ENCODE data around the gene MAP3K19. TPM values are rescaled to one million over a fixed set of nuclear protein-coding genes. Genes with fewer than 3 reads are reported as not detected.
"Not testable (repeated sequence)": the region's sequence is repeated elsewhere in the genome, so short reads cannot be mapped to it uniquely, and the experiment has no call there.

The MAP3K19 gene
- total RNA-seq, 1 donor: not detected

DNA sequence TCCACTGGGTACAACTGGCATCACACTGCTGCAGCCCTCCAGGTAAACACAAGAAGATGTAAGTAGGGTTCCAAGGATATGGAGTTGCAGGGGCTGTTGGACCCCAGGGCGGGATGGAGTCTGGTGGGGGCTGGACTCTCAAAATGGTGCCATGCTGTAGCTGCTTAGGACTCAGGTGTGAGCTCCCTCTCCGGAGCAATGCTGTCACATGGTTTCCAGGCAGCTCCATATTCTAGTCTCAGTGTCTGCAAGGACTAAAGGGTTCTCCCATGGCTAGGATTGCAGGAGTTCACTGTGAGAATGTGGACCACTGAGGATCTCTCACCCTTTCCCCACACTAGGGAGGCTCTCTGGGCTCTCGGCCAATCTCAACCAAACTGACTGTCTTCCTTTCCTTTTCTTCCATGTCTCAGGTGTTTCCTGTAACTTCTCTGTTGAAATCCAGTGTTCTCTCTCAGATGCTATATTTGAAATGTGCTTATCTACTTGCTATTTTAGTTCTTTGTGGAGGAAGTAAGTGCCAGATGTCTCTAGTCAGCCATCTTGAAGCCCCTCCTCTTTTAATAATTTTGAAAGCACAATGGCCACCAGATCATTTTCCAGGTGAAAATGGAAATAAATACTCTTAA is 71.1 kb downstream of the MAP3K19 start:
- Histone ChIP-seq H3K4me3 (ENCODE audit: low read length) (no peak overlapping the region), H3K4me1 (ENCODE audit: insufficient read depth, low read length) (no peaks in the 10 kb centered on the region), H3K27me3 (ENCODE audit: insufficient read depth, low read length) (no peaks in the 10 kb centered on the region), H3K9me3 (ENCODE audit: low read depth, low read length) (peaks cover 20% of the 10 kb centered on the region)

DNA sequence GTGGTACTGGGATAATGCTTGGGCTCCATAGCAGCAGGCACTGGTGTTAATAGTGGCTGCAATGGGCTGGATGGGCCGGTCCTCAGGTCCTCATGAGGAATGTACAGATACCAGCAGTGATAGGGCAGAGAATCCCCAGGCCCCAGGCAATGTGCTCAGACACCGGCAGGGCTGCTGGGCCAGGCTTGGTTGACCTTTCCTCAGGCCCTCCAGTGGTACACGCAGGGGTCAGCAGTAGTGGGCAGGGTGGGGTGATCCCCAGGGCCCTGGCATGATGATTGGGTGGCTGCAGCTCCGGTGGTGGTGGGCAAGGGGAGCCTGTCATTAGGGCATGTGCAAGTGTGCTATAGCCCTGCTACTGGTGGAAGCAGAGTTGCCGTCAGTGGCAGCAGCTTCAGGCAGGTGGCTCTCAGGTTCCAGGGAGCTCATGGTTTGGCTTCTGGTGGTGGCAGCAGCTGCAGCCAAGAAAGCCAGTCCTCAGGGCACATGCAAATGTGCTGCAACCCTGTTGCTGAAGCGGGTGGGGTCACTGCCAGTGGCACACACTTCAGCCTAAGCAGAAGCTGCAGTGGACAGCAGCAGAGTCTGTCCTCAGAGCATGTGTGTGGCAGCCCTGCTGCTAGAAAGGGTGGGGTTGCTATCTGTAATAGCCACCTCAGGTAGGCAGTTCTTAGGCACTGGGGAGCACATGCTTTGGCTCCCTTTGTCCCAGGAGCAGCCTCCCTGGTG is 71.8 kb downstream of the MAP3K19 start:
- Histone ChIP-seq H3K9me3 (ENCODE audit: low read depth, low read length) (peaks cover 20% of the 10 kb centered on the region), H3K4me3 (ENCODE audit: low read length) (no peak overlapping the region), H3K27me3 (ENCODE audit: insufficient read depth, low read length) (no peaks in the 10 kb centered on the region), H3K4me1 (ENCODE audit: insufficient read depth, low read length) (no peaks in the 10 kb centered on the region)

DNA sequence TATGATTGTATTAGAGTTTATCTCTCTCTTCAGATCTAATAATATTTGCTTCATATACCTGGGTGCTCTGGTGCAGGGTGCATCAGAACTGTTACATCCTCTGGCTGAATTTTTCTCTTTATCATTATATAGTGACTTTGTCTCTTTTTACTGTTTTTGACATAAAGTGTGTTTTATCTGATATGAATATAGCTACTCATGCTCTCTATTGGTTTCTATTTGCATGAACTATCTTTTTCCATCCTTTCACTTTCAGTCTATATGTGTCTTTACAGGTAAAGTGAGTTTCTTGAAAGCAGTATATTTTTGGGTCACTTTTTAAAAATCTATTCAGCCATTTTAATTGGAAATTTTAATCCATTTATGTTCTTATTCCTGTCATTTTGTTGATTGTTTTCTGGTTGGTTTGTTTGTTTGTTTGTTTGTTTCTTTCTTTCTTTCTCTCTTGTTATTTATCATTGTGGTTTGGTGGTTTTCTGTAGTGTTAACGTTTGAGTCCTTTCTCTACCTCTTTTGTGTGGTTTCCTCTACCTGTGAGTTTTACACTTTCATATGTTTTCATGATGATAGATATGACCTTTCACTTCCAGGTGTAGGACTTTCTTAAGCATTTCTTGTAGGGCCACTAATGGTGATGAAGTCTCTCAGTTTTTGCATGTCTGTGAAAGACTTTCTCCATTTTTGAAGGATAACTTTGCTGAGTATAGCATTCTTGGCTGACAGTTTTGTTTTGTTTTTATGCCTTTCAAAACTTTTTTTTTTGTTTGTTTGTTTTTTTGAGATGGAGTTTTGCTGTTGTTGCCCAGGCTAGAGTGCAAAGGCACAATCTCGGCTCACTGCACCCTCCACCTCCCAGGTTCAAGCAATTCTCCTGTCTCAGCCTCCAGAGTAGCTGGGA is 73.8 kb downstream of the MAP3K19 start:
- no peak overlapping the region for H3K4me3 ChIP-seq (ENCODE audit: low read length)

DNA sequence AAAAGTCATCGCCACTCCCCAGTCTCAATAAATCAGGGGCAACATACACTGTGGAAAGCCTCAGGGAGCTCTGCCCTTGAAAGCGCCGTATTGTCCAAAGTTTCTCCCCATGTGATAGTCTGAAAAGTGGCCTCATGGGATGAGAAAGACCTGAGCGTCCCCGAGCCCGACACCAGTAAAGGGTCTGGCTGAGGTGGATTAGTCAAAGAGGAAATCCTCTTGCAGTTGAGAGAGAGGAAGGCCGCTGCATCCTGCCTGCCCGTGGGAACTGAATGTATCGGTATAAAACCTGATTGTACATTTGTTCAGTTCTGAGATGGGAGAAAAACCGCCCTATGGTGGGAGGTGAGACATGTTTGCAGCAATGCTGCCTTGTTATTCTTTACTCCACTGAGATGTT is 80.1 kb downstream of the MAP3K19 start:
- H3K4me1 ChIP-seq (ENCODE audit: insufficient read depth, low read length); H3K27me3 ChIP-seq (ENCODE audit: insufficient read depth, low read length); H3K4me3 ChIP-seq (ENCODE audit: low read length); H3K9me3 ChIP-seq (ENCODE audit: low read depth, low read length): not testable (repeated sequence)

More for the DNA sequence above, 73.8 kb downstream of the MAP3K19 start:
- Histone ChIP-seq H3K27me3 (ENCODE audit: insufficient read depth, low read length) (no peaks in the 10 kb centered on the region), H3K9me3 (ENCODE audit: low read depth, low read length) (peaks cover 20% of the 10 kb centered on the region), H3K4me1 (ENCODE audit: insufficient read depth, low read length) (no peaks in the 10 kb centered on the region)

DNA sequence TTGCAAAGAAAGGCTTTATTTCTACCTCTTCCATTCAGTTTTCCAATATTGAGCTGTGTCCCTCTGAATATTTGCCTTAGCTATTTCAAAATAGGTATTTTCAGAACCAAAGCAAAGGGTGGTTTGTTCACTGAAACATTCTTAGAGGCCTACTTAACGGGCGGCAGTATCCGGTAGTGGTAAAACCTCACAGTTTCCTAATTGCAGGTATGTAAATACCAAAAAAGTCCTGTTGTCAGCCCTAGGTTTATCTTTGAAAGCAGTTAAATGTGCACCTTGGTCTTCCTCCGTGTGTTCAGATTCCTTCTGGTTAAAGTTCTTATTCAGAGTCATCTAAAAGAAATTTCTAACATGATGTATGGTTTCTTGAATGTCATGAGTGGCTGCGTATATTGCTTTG is 89.8 kb downstream of the MAP3K19 start:
- H3K4me1 ChIP-seq (ENCODE audit: insufficient read depth, low read length): no peaks in the 10 kb centered on the region
- H3K4me3 ChIP-seq (ENCODE audit: low read length): no peak overlapping the region
- H3K9me3 ChIP-seq (ENCODE audit: low read depth, low read length): no peaks in the 10 kb centered on the region
- H3K27me3 ChIP-seq (ENCODE audit: insufficient read depth, low read length): no peaks in the 10 kb centered on the region

DNA sequence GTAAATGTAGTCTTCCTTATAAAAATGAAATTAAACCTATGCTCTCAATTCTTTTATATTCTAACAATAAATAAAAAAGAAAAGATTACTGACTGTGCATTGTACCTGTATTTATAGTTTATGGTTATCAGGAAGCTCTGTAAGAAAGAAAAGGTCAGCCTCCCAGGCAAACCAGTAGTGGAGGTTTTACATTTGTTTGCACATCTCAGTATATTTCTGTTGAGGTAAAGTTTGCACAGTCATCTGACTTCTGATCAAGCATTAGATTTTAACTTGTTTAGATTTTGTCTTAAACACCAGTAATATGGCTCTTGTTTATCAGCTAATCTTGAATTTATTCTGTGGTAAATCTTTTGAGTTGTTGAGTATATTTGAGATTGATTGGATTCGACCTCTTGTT is 91.5 kb downstream of the MAP3K19 start:
- H3K4me3 ChIP-seq (ENCODE audit: low read length): no peak overlapping the region
- H3K9me3 ChIP-seq (ENCODE audit: low read depth, low read length): no peaks in the 10 kb centered on the region
- H3K4me1 ChIP-seq (ENCODE audit: insufficient read depth, low read length): no peaks in the 10 kb centered on the region
- no peaks in the 10 kb centered on the region for H3K27me3 ChIP-seq (ENCODE audit: insufficient read depth, low read length)

DNA sequence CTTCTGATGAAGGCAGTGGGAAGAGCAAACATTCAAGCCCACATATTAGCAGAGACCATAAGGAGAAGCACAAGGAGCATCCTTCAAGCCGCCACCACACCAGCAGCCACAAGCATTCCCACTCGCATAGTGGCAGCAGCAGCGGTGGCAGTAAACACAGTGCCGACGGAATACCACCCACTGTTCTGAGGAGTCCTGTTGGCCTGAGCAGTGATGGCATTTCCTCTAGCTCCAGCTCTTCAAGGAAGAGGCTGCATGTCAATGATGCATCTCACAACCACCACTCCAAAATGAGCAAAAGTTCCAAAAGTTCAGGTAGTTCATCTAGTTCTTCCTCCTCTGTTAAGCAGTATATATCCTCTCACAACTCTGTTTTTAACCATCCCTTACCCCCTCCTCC is 93.2 kb downstream of the MAP3K19 start:
- no peak overlapping the region for H3K4me3 ChIP-seq (ENCODE audit: low read length)
- H3K9me3 ChIP-seq (ENCODE audit: low read depth, low read length): no peaks in the 10 kb centered on the region
- peaks cover 4% of the 10 kb centered on the region for H3K4me1 ChIP-seq (ENCODE audit: insufficient read depth, low read length)
- no peaks in the 10 kb centered on the region for H3K27me3 ChIP-seq (ENCODE audit: insufficient read depth, low read length)

DNA sequence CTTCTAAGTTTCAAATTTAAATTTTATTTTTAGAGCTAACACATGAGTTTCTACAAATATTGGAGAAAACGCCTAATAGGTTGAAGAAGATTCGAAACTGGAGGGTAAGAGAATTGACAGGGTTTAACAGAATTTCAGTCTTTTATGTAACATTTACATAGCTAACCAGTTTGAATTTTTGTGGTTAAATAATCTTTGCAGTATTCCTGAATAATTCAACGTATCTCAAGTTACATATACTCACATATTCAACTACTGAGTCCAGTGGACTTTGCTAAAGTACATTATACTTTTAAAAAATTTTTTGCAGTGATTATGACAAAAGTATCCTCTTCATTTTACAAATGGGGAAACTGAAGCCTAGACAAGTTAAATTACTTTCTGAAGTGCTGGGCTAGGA is 94.6 kb downstream of the MAP3K19 start:
- H3K4me3 ChIP-seq (ENCODE audit: low read length): no peak overlapping the region
- H3K9me3 ChIP-seq (ENCODE audit: low read depth, low read length): no peaks in the 10 kb centered on the region
- H3K27me3 ChIP-seq (ENCODE audit: insufficient read depth, low read length): no peaks in the 10 kb centered on the region
- peaks cover 4% of the 10 kb centered on the region for H3K4me1 ChIP-seq (ENCODE audit: insufficient read depth, low read length)

DNA sequence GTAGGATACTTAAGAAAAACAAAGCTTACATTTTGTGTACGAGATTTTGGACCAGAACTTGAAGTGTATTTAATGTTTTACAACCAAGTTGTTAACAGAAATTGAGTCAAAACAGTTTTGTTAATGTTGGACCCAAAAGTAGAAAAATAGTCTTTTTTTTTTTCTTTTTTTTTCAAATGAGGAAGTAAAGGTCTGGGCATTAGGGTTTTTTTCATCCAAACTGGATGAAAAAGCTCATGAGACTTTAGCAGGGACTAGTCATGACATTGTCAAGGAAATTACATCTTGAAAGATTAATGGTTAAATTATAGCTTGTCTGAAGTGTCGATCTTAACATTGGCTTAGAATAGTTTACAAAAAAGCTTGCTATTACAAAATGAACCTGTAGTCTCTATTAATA is 96.4 kb downstream of the MAP3K19 start:
- H3K9me3 ChIP-seq (ENCODE audit: low read depth, low read length): no peaks in the 10 kb centered on the region
- peaks cover 4% of the 10 kb centered on the region for H3K4me1 ChIP-seq (ENCODE audit: insufficient read depth, low read length)
- no peaks in the 10 kb centered on the region for H3K27me3 ChIP-seq (ENCODE audit: insufficient read depth, low read length)
- H3K4me3 ChIP-seq (ENCODE audit: low read length): no peak overlapping the region

DNA sequence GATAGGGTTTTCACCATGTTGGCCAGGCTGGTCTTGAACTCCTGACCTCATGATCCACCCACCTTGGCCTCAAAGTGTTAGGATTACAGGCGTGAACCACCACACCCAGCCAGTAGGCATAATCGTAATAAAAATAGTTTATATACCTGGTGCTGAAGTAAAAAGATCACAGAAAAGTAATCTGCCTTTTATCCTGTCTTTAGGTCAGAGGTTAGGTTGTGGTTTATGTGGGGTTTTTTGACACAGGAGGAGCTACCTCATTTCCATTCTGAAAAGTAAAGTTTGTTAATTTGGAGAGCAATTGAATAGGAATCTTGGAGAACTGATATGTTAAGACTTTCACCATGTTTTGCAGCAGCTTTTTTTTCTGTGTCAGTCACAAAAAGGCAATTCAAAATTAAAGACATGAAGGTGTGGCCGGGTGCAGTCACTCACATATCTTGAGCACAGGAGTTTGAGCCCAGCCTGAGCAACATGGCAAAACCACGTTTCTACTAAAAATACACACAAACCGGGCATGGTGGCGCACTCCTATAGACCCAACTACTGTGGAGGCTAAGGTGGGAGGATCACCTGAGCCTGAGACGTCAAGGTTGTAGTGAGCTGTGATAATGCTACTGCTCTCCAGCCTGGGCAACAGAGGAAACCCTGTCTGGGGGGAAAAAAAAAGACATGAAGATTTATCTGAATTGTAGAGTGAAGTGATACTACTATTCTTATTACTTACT is 97.1 kb downstream of the MAP3K19 start:
- H3K27me3 ChIP-seq (ENCODE audit: insufficient read depth, low read length): no peaks in the 10 kb centered on the region
- H3K9me3 ChIP-seq (ENCODE audit: low read depth, low read length): no peaks in the 10 kb centered on the region
- H3K4me1 ChIP-seq (ENCODE audit: insufficient read depth, low read length): peaks cover 4% of the 10 kb centered on the region
- H3K4me3 ChIP-seq (ENCODE audit: low read length): no peak overlapping the region

DNA sequence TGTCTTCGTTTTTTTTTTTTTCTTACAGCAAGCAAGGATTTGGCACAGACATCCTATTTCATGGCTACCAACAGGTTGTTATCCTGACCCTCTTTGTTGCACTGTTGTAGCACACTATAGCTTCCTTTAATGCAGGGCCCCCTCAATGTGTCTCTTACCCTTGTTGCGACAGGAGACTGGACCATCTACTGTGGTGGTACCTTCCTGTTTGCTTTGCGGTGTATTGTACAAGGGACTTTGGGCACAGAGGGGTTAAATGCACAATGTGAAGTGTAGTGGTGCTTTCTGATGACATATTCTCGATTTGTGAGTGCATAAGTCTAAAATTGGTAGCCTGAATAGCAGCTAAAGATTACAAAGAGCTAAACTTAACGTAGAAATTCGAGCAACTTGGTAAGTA is 101.2 kb downstream of the MAP3K19 start:
- H3K9me3 ChIP-seq (ENCODE audit: low read depth, low read length): no peaks in the 10 kb centered on the region
- no peaks in the 10 kb centered on the region for H3K27me3 ChIP-seq (ENCODE audit: insufficient read depth, low read length)
- H3K4me3 ChIP-seq (ENCODE audit: low read length): no peak overlapping the region
- H3K4me1 ChIP-seq (ENCODE audit: insufficient read depth, low read length): peaks cover 11% of the 10 kb centered on the region

DNA sequence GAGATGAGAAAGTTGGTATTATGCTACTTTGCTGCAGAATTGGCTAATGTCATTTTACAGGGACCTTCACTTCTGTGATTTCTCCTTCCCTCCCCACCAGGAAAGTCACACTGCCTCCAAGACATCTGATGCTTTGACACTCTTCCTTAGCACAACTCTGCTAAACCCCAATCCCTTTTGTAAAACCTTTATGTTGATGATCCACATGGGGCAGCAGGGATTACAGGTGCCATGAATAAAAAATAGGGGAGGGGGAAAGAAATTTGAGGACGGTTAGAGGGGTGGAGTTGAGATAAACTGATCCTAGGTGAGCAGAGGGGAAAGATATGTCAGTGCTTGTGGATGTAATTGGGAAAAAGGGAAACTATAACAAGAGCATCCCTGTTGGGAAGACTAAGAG is 102.3 kb downstream of the MAP3K19 start:
- Histone ChIP-seq H3K27me3 (ENCODE audit: insufficient read depth, low read length) (no peaks in the 10 kb centered on the region), H3K9me3 (ENCODE audit: low read depth, low read length) (no peaks in the 10 kb centered on the region), H3K4me3 (ENCODE audit: low read length) (no peak overlapping the region), H3K4me1 (ENCODE audit: insufficient read depth, low read length) (peaks cover 10% of the 10 kb centered on the region)

DNA sequence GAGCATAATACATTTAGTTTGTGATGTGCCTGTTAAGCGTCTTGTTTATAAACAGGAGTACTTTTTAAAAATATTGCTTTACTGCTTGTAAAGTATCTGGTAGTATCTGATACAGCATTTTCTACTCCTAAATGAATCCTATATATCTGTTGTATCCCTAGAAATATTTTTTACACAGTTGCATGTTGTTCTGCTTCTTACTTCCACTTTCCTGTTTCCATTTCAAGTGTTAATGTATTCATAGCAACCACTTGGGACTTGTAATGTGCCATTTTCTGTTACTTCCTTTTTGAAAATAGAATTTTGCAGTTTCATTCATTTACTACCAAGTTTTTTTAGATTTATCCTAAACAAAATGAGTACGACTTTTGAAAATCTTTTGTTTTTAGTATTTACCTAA is 103.7 kb downstream of the MAP3K19 start:
- H3K9me3 ChIP-seq (ENCODE audit: low read depth, low read length): no peaks in the 10 kb centered on the region
- no peaks in the 10 kb centered on the region for H3K27me3 ChIP-seq (ENCODE audit: insufficient read depth, low read length)
- H3K4me1 ChIP-seq (ENCODE audit: insufficient read depth, low read length): peaks cover 7% of the 10 kb centered on the region
- H3K4me3 ChIP-seq (ENCODE audit: low read length): no peak overlapping the region

DNA sequence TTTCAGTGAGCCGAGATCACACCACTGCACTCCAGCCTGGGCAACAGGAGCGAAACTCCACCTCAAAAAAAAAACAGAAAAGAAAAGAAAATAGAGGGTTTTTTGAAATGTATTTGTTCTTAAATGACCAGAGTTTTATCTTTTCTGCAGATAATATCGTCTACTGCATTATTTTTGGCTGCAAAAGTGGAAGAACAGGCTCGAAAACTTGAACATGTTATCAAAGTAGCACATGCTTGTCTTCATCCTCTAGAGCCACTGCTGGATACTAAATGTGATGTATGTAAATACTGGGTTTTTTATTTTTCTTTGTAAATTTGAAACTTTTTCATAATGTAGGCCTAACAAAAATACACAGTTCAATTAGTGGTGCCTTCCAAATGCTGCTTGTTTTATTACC is 110.6 kb downstream of the MAP3K19 start:
- no peaks in the 10 kb centered on the region for H3K9me3 ChIP-seq (ENCODE audit: low read depth, low read length)
- H3K4me3 ChIP-seq (ENCODE audit: low read length): no peak overlapping the region
- H3K4me1 ChIP-seq (ENCODE audit: insufficient read depth, low read length): peaks cover 21% of the 10 kb centered on the region
- H3K27me3 ChIP-seq (ENCODE audit: insufficient read depth, low read length): no peaks in the 10 kb centered on the region

DNA sequence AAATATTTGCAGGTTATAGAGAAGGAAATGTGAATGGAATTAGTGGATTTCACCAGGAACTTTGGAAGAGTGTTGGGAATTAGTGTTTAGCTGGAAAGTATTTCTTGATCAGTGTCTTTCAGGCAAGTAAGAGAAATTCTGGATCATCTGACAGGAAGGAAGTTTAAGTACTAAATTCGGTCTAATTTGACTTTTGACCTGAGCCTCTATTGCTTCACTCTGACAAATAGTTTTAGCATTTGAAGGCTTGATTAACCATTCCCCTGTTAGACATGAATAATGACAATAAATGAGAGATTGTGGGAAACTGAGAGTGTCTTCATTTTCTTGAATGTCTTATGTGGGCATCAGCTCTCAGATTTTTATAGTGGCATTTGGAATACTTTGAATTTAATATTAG is 112.6 kb downstream of the MAP3K19 start:
- Histone ChIP-seq H3K9me3 (ENCODE audit: low read depth, low read length) (no peaks in the 10 kb centered on the region), H3K27me3 (ENCODE audit: insufficient read depth, low read length) (no peaks in the 10 kb centered on the region), H3K4me1 (ENCODE audit: insufficient read depth, low read length) (peaks cover 21% of the 10 kb centered on the region), H3K4me3 (ENCODE audit: low read length) (no peak overlapping the region)

Measured in mononuclear cell (primary cell).